NCI-H345 treated with DMSO at 0.1 percent for 48 hours (cell line): Measurements from ENCODE around the gene CDC42.
"Not testable (repeated sequence)": the region's sequence is repeated elsewhere in the genome, so short reads cannot be mapped to it uniquely, and the experiment has no call there.

Experiments used
- DNase-seq: peaks from one replicate; lab custom pipeline; 2025; ENCODE audit not compliant: unreplicated experiment; lab: John Stamatoyannopoulos, UW

The CDC42 gene

DNA sequence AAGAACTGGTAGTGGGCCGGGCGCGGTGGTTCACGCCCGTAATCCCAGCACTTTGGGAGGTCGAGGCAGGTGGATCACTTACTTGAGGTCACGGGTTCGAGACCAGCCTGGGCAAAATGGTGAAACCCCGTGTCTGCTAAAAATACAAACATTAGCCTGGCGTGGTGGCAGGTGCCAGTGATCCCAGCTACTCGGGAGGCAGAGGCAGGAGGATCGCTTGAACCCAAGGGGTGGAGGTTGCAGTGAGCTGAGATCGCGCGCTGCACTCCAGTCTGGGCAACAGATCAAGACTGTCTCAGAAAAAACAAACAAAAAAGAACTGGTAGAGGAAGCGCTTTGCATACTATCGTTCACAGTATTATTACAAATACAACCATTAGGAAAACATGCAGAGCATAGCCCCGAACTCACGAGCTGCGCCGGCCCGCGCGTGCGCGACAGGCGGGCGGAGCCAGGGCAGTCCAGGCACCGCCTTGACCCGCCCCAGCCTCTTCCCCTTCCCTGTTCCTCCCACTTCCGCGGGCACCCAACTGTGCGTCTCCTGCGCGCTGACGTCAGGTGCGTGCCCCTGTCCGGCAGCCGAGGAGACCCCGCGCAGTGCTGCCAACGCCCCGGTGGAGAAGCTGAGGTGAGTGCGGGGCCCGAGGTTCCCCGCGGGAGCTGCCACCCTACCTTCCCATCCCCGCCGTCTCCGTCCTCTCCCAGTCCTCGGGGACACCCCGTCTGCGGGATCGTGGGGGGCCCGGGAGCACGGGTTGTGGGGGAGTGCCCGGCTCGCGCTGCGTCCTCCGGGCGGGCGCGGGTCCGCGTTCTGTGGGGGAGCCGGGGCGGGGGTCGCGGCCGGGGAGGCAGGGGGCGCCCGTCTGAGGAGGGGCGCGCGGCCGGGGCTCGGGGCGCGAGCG lies at the start of gene CDC42:
CDC42 (plus strand) TSS at position 595 of the 902 bp plus-strand sequence. CDS start 25,770 bp downstream, outside the sequence.
- DNase-seq: peak; percentile 90

DNA sequence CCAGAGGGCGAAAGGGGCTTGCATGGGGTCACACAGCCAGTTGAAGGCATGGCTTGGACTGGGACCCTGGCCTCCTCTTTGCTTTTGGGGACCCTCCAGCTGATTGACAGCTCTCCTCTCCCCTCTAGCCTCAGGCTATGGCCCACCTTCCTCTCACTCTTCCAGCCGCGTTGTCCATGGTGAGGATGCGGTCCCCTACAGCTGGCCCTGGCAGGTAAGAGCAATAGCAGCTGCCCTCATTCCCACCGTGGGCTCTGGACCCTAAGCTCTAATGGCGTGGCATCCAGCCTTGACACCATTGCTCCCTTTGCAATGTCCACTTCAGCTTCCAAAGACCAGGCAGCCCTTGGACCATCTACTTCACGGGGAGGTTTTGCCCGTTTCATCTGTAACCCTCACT lies 49.6 kb upstream of the CDC42 start:
- DNase-seq: not testable (repeated sequence)

GRCh38 chr1:22003959-22004358 lies 48.5 kb upstream of the CDC42 start:
- not testable (repeated sequence) for DNase-seq

DNA sequence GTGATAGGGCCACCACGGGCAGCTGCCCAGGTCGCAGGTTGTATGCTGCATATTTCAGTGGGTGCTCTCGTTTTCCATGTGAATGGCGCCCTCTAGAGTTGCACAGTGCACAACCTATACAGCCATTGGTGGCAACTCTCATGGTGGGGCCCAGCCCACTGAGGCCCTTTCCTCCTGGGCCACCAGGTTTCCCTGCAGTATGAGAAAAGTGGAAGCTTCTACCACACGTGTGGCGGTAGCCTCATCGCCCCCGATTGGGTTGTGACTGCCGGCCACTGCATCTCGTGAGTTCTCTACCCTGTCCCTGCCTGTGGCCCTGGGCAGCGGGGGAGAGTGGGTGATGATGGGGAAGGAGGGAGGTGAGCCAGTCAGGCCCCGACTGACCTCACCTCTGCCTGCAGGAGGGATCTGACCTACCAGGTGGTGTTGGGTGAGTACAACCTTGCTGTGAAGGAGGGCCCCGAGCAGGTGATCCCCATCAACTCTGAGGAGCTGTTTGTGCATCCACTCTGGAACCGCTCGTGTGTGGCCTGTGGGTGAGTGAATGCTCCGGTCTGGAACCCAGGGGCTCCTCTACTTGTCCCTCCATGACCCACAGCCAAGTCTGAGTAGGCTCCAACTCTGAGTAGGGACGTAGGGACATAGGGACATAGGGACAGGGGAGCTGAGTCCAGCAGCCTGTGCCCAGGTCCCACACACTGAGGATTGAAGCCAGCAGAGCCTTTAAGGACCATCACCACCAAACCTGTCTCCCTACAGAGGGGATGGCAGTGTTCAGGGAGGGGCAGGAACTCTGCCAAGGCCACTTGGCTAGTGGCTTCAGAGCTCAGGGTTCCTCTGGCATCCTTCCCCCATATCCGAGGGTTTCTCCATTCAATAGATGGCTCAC lies 47.0 kb upstream of the CDC42 start:
- not testable (repeated sequence) for DNase-seq

DNA sequence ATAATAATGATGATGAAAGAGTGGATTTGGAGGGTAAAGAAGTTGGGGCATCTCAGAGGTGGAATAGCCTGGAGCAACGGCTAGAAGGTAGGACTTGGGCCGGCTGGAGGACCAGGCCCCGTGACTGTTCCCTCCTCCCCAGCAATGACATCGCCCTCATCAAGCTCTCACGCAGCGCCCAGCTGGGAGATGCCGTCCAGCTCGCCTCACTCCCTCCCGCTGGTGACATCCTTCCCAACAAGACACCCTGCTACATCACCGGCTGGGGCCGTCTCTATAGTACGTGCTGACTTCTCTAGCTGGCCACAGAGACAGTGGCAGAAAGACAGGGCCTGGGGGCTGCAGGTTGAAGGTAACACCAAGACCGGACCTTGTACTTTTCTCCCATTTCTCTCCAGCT lies 45.8 kb upstream of the CDC42 start:
- DNase-seq: not testable (repeated sequence)

GRCh38 chr1:22007262-22007661 lies 45.2 kb upstream of the CDC42 start:
- not testable (repeated sequence) for DNase-seq

DNA sequence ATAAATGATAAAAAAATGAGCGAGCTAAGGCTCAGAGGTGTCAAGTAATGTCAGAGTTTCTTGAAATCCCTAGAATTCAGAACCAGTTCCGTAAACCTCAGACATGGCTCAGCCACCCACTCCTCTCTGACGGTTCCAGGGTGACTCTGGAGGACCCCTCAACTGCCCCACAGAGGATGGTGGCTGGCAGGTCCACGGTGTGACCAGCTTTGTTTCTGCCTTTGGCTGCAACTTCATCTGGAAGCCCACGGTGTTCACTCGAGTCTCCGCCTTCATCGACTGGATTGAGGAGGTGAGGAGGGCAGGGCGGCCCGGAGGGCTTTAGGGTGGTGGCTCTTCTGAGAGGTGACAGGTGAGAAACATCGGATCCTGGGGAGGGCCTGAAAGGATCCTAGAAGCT lies 42.9 kb upstream of the CDC42 start:
- DNase-seq: not testable (repeated sequence)

DNA sequence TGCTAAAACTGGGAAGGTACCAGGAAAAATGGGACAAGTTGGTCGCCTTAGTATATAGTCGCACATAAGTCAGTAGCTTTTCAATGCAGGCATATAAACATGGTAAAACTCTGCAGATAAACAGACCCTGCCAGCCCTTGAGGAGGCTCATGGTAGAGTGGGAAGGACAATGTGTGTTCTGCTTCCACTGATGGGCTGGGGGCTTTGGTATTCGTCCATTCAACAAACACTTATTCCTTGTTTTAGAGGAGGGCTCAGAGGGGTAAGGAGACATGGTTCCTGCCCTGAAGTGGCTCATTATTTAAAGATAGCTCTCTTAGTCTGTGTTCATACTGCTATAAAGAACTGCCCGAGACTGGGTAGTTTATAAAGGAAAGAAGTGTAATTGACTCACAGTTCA lies 39.8 kb upstream of the CDC42 start:
- DNase-seq: not testable (repeated sequence)

DNA sequence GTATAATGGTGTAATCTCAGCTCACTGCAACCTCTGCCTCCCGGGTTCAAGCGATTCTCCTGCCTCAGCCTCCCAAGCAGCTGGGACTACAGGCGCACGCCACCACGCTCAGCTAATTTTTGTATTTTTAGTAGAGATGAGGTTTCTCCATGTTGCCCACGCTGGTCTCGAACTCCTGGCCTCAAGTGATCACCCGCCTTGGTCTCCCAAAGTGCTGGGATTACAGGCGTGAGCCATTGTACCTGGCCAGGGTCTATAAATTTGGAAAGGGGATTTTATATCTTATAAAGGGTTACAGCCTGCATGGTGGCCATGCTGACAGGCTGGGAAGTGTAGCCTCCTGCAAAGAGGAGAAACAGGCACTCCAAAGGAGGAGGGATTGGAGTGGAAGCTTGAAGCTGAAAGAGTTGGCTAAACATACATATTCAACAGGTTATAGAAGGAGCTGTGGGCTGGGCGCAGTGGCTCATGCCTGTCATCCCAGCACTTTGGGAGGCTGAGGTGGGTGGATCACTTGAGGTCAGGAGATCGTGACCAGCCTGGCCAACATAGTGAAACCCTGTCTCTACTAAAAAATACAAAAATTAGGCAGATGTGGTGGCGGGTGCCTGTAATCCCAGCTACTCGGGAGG lies 37.8 kb upstream of the CDC42 start:
- DNase-seq: not testable (repeated sequence)

GRCh38 chr1:22018583-22019559 lies 33.6 kb upstream of the CDC42 start:
- no peak for DNase-seq

GRCh38 chr1:22021061-22021460 lies 31.4 kb upstream of the CDC42 start:
- no peak for DNase-seq

DNA sequence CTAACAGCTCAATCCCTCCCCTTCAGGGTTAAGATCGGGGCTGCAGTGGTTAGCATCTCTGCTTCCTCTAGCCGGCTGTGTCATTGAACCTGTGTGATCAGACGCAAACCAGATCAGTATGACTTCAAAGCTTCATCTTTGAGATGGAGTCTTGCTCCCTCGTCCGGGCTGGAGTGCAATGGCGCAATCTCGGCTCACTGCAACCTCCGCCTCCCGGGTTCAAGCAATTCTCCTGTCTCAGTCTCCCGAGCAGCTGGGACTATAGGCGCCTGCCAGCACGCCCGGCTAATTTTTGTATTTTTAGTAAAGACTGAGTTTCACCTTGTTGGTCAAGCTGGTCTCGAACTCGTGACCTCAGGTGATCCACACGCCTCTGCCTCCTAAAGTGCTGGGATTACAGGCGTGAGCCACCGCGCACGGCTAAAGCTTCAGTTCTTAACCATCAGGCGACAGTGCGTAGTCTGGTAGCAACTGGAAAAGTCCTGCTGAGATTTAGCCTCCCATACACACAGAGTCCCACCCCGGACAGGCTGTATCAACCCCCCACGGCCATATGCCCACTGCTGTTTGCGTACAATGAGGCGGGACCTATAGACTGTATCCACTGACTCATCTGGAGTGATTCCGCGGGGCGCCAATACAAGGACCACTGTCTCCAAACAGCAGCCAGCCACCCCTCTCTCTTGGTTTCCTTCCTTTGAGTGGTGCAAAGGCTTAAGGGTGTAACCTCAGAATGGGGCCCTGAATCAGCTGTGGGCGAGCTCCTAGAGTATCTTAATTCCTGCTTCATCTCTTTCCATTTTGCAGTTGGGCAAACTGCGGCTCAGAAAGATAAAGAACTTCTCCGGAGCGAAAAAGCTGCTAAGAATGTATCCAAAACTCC lies 27.8 kb upstream of the CDC42 start:
- peak; percentile 87 for DNase-seq

DNA sequence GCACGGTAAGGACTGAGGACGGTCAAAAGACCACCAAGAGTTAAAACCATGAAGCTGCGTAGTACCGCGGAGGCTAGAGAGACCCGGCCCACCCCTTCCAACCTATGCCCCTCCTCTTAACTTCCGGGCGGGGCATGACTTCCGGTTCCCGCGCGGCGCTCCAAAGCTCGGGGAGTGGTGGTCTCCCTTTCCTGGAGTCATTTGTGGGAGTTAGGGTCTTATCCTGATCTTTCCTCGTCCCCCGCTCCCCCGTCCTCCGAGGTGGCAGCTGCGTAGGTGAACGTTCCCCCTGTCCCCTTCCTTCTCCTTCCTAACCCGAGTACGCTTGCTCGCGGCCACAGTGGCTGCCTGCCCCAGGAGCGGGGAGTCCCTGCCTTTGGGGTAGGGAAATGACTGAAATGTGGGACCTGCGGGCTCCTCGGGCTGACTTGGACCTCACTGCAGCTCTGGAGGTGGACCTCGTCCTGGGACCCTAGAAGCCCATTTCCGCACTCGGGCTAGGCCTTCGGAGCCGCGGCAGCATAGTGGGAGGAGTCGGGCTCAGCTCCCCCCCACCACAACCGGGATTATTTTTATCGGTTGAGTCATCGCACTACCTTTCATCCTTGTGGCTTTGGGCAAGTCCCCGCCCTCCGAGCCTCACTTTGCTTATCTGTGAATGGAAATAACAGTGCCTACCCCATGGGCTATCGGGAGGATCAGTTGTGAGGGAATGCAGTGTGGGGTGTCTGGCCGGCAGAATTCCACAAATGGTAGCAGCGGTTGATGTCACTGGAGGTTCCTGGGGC lies 26.9 kb upstream of the CDC42 start:
- peak; percentile 87 for DNase-seq

GRCh38 chr1:22026924-22027289 lies 25.6 kb upstream of the CDC42 start:
- DNase-seq: no peak

GRCh38 chr1:22030057-22030456 lies 22.5 kb upstream of the CDC42 start:
- no peak for DNase-seq

DNA sequence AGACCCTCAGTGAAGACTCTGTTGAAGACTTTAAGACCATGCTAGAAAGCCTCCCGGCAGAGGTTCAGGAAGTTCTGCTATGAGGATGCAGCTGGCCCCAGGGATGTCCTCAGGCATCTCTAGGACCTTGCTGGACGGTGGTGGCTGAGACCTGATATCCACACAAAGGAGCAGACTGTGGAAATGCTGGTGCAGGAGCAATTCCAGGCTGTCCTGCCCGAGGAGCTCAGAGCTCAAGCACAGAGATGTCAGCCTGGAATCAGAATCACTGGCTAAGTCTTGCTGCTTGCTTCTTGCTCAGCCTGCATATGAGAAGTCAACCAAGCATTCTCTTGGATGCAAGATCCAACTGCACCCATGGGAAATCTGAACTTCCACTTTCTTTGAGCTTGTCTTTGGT lies 22.0 kb upstream of the CDC42 start:
- no peak for DNase-seq

DNA sequence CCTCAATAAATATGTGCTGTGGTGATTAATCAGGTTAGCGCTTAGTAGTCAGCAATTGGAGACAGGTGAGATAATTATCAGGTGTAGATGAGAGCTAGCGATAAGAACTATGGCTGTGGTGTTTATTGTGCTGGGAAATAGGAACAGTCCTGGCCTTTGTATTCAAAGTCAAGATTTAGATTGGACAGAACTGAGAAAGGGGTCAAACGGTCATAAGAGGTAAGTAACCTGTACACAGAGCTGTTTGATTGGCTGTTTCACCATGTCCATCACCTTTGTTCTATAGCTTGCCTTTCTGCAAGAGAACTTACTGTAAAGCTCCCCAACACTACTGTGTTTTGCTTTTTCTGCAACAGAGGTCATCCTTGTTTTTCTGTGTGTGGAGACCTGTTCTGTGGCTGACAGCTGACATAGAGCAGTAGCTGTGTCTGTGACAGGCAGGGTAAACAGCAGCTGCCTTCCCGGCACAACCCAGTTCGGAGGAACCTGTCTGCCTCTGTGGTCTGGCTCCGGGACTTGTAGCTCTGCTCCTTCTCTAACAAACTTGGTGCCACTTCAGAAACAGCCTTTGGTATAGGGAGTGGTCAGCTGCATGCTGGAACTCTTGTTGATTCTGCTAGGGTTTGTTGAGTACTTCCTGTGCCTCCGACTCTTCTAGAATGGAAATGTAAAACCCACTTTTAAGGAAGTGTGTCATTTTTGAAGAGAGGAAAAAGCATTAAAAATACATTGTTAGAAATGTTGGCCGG lies 21.1 kb upstream of the CDC42 start:
- no peak for DNase-seq

DNA sequence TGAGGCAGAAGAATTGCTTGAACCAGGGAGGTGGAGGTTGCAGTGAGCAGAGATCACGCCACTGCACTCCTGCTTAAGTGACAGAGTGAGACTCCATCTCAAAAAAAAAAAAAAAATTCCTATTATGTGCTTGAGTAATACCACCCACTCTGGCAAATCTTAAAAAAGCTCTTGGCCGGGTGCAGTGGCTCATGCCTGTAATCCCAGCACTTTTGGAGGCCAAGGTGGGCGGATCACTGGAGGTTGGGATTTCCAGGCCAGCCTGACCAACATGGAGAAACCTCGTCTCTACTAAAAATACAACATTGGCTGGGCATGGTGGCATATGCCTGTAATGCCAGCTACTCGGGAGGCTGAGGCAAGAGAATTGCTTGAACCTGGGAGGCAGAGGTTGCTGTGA lies 17.7 kb upstream of the CDC42 start:
- not testable (repeated sequence) for DNase-seq
